ENCODE data around the gene MTA1.

The MTA1 gene

GRCh38 chr14:105419195-105420091 lies at the start of gene MTA1:
Gene MTA1 (plus strand): TSS chr14:105419827. CDS start chr14:105420036, 209 bp downstream.
- DNase-seq = peak in 1 of 2 experiments; percentile 9

GRCh38 chr14:105374389-105374788 lies 45.2 kb upstream of the MTA1 start:
- no peak for DNase-seq

GRCh38 chr14:105375635-105376057 lies 44.0 kb upstream of the MTA1 start:
- DNase-seq = no peak

- no peak for DNase-seq
Observed at GRCh38 chr14:105376521-105377440, 42.8 kb upstream of the MTA1 start.

- no peak for DNase-seq
Observed at GRCh38 chr14:105377555-105378182, 42.0 kb upstream of the MTA1 start.

GRCh38 chr14:105378199-105378598 lies 41.4 kb upstream of the MTA1 start:
- DNase-seq = no peak

- no peak for DNase-seq
Observed at GRCh38 chr14:105378873-105379685, 40.5 kb upstream of the MTA1 start.

- DNase-seq = no peak
Observed at GRCh38 chr14:105379946-105380345, 39.7 kb upstream of the MTA1 start.

GRCh38 chr14:105380756-105381155 lies 38.9 kb upstream of the MTA1 start:
- no peak for DNase-seq

GRCh38 chr14:105381446-105382342 lies 37.9 kb upstream of the MTA1 start:
- no peak for DNase-seq

- no peak for DNase-seq
Observed at GRCh38 chr14:105382343-105383082, 37.1 kb upstream of the MTA1 start.

GRCh38 chr14:105383083-105383730 lies 36.4 kb upstream of the MTA1 start:
- DNase-seq = no peak

- no peak for DNase-seq
Observed at GRCh38 chr14:105384041-105384557, 35.5 kb upstream of the MTA1 start.

GRCh38 chr14:105384605-105385321 lies 34.9 kb upstream of the MTA1 start:
- DNase-seq = no peak

- no peak for DNase-seq
Observed at GRCh38 chr14:105385322-105385637, 34.3 kb upstream of the MTA1 start.

- no peak for DNase-seq
Observed at GRCh38 chr14:105385698-105386365, 33.8 kb upstream of the MTA1 start.

GRCh38 chr14:105386581-105387529 lies 32.8 kb upstream of the MTA1 start:
- DNase-seq = no peak

All from SW 1271 (cell line).